ENCODE data around the gene GPRC5A.

GPRC5A gene

GRCh38 chr12:12958886-12959285 lies 67.5 kb downstream of the GPRC5A start:
- Histone ChIP-seq H3K9me3 (ENCODE audit: low read length) (no peaks in the 10 kb centered on the region), H3K4me1 (ENCODE audit: insufficient read depth, low read length, severe bottlenecking) (no peaks in the 10 kb centered on the region), H3K27me3 (ENCODE audit: insufficient read depth, low read length) (no peaks in the 10 kb centered on the region), H3K9me2 (ENCODE audit: low read depth, low read length) (no peaks in the 10 kb centered on the region), H2AFZ (ENCODE audit: low read length) (no peak overlapping the region), H3K27ac (ENCODE audit: low read depth, low read length, poor library complexity, severe bottlenecking) (no peak overlapping the region), H3K36me3 (ENCODE audit: insufficient read depth, low read length) (no peaks in the 10 kb centered on the region), H3K4me2 (ENCODE audit: low read length) (no peak overlapping the region), H4K20me1 (ENCODE audit: insufficient read depth, low read length) (no peaks in the 10 kb centered on the region), H3K79me2 (ENCODE audit: insufficient read depth, low read length) (no peaks in the 10 kb centered on the region), H3K9ac (ENCODE audit: low read length) (no peak overlapping the region), H3K4me3 (ENCODE audit: low read depth, low read length, poor library complexity, severe bottlenecking) (no peak overlapping the region), H3F3A (ENCODE audit: insufficient read depth, low read length) (no peaks in the 10 kb centered on the region)
- TF ChIP-seq CTCF (IDR thresholded peaks at IDR 0.05; ENCODE audit: low read length) (no peak), EZH2 (IDR thresholded peaks at IDR 0.05; ENCODE audit: borderline replicate concordance, low read length) (no peak)

GRCh38 chr12:12960639-12961209 lies 69.4 kb downstream of the GPRC5A start:
- no peaks in the 10 kb centered on the region for H3K79me2 ChIP-seq (ENCODE audit: insufficient read depth, low read length)
- no peaks in the 10 kb centered on the region for H3K9me2 ChIP-seq (ENCODE audit: low read depth, low read length)
- no peaks in the 10 kb centered on the region for H3K4me1 ChIP-seq (ENCODE audit: insufficient read depth, low read length, severe bottlenecking)
- no peak overlapping the region for H3K4me3 ChIP-seq (ENCODE audit: low read depth, low read length, poor library complexity, severe bottlenecking)
- no peak for TF ChIP-seq EZH2 (IDR thresholded peaks at IDR 0.05; ENCODE audit: borderline replicate concordance, low read length)
- no peak for TF ChIP-seq CTCF (IDR thresholded peaks at IDR 0.05; ENCODE audit: low read length)
- no peaks in the 10 kb centered on the region for H3K9me3 ChIP-seq (ENCODE audit: low read length)
- no peaks in the 10 kb centered on the region for H3K36me3 ChIP-seq (ENCODE audit: insufficient read depth, low read length)
- H2AFZ ChIP-seq (ENCODE audit: low read length), result no peak overlapping the region
- no peak overlapping the region for H3K4me2 ChIP-seq (ENCODE audit: low read length)
- no peak overlapping the region for H3K27ac ChIP-seq (ENCODE audit: low read depth, low read length, poor library complexity, severe bottlenecking)
- H3K9ac ChIP-seq (ENCODE audit: low read length), result no peak overlapping the region
- H3F3A ChIP-seq (ENCODE audit: insufficient read depth, low read length), result no peaks in the 10 kb centered on the region
- H4K20me1 ChIP-seq (ENCODE audit: insufficient read depth, low read length), result no peaks in the 10 kb centered on the region
- no peaks in the 10 kb centered on the region for H3K27me3 ChIP-seq (ENCODE audit: insufficient read depth, low read length)

GRCh38 chr12:12964255-12964654 lies 72.9 kb downstream of the GPRC5A start:
- no peaks in the 10 kb centered on the region for H4K20me1 ChIP-seq (ENCODE audit: insufficient read depth, low read length)
- no peaks in the 10 kb centered on the region for H3F3A ChIP-seq (ENCODE audit: insufficient read depth, low read length)
- no peak overlapping the region for H3K9ac ChIP-seq (ENCODE audit: low read length)
- H3K79me2 ChIP-seq (ENCODE audit: insufficient read depth, low read length), result no peaks in the 10 kb centered on the region
- TF ChIP-seq CTCF (IDR thresholded peaks at IDR 0.05; ENCODE audit: low read length) (no peak), EZH2 (IDR thresholded peaks at IDR 0.05; ENCODE audit: borderline replicate concordance, low read length) (no peak)
- no peak overlapping the region for H2AFZ ChIP-seq (ENCODE audit: low read length)
- H3K27me3 ChIP-seq (ENCODE audit: insufficient read depth, low read length), result no peaks in the 10 kb centered on the region
- H3K36me3 ChIP-seq (ENCODE audit: insufficient read depth, low read length), result no peaks in the 10 kb centered on the region
- H3K4me1 ChIP-seq (ENCODE audit: insufficient read depth, low read length, severe bottlenecking), result no peaks in the 10 kb centered on the region
- H3K9me3 ChIP-seq (ENCODE audit: low read length), result no peaks in the 10 kb centered on the region
- H3K4me2 ChIP-seq (ENCODE audit: low read length), result no peak overlapping the region
- H3K9me2 ChIP-seq (ENCODE audit: low read depth, low read length), result no peaks in the 10 kb centered on the region
- H3K4me3 ChIP-seq (ENCODE audit: low read depth, low read length, poor library complexity, severe bottlenecking), result no peak overlapping the region
- H3K27ac ChIP-seq (ENCODE audit: low read depth, low read length, poor library complexity, severe bottlenecking), result no peak overlapping the region

Measured in OCI-LY1 (cell line).